Measurements from ENCODE around the gene PRKAR1B.

GRCh38 chr7:506921-507622, 220.0 kb downstream of the PRKAR1B start:
- TF ChIP-seq CTCF (IDR thresholded peaks at IDR 0.05), result no peak
- no peak for TF ChIP-seq POLR2AphosphoS5 (IDR thresholded peaks at IDR 0.05)
- no peak for TF ChIP-seq POLR2A (IDR thresholded peaks at IDR 0.05)
- TF ChIP-seq EP300 (IDR thresholded peaks at IDR 0.05), result no peak
